Activated T-helper 2 cell treated with anti-CD3 and anti-CD28 coated beads, Interferon-gamma antibody, Interleukin-2, Interleukin-4, amounts not matched to agents 10 μg/mL and 5 μg/mL and 100 μg/mL, durations not matched to agents 14 hours and 24 hours and 36 hours (primary cell): ENCODE measurements around the gene KANK4. TPM values are rescaled to one million over a fixed set of nuclear protein-coding genes. Genes with fewer than 3 reads are reported as not detected.

ENCODE experiments used
- DNase-seq: peaks from one replicate; pipeline ENCODE4 v3.0.0; 2021; ENCODE audit warnings: low spot score
- H3K27ac Mint-ChIP-seq: one replicate; pipeline ENCODE4 v1.8.0; 2021; ENCODE audit warnings: mixed read lengths
- H3K27me3 Mint-ChIP-seq: one replicate; pipeline ENCODE4 v1.8.0; 2021; ENCODE audit warnings: low read depth, mixed read lengths
- H3K36me3 Mint-ChIP-seq: one replicate; pipeline ENCODE4 v1.8.0; 2021; ENCODE audit warnings: low read depth, mixed read lengths
- H3K4me1 Mint-ChIP-seq: one replicate; pipeline ENCODE4 v1.8.0; 2021; ENCODE audit warnings: low read depth, mixed read lengths
- H3K4me3 Mint-ChIP-seq: one replicate; pipeline ENCODE4 v1.8.0; 2021; ENCODE audit warnings: low read depth, mild to moderate bottlenecking, moderate library complexity, mixed read lengths
- H3K9me3 Mint-ChIP-seq: one replicate; pipeline ENCODE4 v1.8.0; 2021; ENCODE audit warnings: mixed read lengths
- intact Hi-C: fragments of 100-400 bp; cut with micrococcal nuclease; formaldehyde crosslinking; loops from one replicate; pipeline ENCODE4 v1.15.1; 2023
- total RNA-seq: library from RNA; stranded (reverse); gene quantifications from 2 replicates; pipeline ENCODE4 v1.2.3, GENCODE V29; 2022

The KANK4 gene
- total RNA-seq, 1 donor from 2014 or later, result not detected

DNA sequence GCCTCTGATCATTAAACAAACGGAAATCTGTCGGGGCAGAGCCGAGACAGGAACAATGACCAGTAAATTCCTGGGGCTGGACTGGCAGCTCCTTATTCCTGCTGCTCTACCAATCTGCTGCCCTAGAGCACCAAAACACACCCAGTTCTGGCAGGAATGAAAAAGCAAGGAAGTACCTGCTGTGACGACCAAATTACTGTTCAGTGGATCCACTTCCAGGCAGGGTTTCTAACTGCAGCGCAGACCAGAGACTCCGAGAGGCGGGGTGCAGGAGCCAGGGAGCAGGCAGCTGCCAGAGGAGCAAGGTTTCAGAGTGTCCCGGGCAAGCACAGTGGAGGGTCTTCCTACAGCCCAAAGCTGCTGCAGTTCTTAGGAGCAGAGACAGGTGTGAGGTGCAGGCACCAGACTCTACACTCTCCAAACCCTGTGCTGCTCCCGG lies 32.4 kb downstream of the KANK4 start:
- H3K4me1 Mint-ChIP-seq, result no peaks in the 10 kb centered on the region
- H3K4me3 Mint-ChIP-seq, result no peak overlapping the region
- peaks cover 10% of the 10 kb centered on the region for H3K27me3 Mint-ChIP-seq
- intact Hi-C loops, result no loop called here
- H3K36me3 Mint-ChIP-seq, result no peaks in the 10 kb centered on the region
- DNase-seq, result no peak
- no peak overlapping the region for H3K27ac Mint-ChIP-seq
- H3K9me3 Mint-ChIP-seq, result no peaks in the 10 kb centered on the region

DNA sequence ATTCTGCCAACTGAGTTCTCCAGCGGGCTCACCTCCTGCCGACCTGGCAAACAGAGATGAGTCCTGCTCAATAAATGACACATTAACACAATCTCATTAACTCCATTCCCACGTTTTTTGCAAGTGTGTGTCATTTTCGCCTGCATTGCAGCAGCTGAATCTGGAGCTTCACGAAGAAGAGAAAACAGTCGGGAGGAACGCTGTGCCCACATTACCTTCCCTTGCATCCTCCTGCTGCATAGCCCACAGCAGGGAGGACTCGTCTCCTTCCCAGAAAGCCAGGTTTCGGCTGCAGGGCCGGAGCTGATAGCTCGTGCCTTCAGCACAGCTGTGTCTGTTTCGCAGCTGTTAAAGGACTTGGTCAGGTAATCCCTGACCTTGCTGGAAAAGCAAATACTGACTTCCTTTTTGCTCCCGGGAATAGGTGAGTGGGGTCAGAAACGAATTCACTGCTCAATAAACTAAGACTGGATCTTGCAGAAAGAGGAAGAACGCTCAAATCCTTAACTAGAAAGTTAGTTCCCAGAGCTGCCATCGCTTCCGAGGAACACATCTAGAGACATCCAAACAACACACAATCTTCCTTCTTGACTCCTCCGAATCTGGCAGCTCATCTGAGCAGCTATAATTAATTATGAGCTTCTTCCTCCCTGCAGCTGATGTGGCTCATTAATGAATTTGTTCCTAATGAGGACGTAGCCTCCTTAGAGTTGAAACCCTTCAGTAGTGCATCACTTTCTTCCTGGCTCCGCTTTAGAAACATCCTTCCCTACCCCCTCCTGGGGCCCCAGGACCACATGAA lies 33.0 kb downstream of the KANK4 start:
- no peaks in the 10 kb centered on the region for H3K9me3 Mint-ChIP-seq
- no peak overlapping the region for H3K27ac Mint-ChIP-seq
- H3K27me3 Mint-ChIP-seq, result peaks cover 10% of the 10 kb centered on the region
- intact Hi-C loops, result no loop called here
- H3K4me1 Mint-ChIP-seq, result no peaks in the 10 kb centered on the region
- no peak for DNase-seq
- H3K36me3 Mint-ChIP-seq, result no peaks in the 10 kb centered on the region
- no peak overlapping the region for H3K4me3 Mint-ChIP-seq

DNA sequence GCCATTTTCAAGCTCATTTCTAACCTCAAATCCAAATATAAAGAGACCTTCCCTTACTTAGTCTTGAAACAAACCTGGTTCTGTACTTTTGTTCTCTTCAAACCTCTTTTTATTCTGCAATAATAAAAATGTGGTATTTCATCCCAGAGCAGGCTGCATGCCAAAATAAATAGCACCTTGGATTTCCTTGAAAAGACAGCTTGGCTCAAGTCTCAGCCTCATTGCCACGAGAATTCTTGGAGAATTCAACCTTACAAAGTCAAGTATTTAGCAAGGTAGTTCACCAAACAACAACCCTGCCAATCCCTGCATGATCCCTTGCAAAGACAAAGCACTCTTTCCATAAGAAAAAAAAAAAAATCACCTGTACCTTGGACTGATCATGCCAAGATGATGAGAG lies 33.8 kb downstream of the KANK4 start:
- Mint-ChIP-seq H3K9me3 (no peaks in the 10 kb centered on the region), H3K4me1 (no peaks in the 10 kb centered on the region), H3K27me3 (peaks cover 10% of the 10 kb centered on the region), H3K27ac (no peak overlapping the region), H3K36me3 (no peaks in the 10 kb centered on the region), H3K4me3 (no peak overlapping the region)
- DNase-seq, result no peak
- intact Hi-C loops, result no loop called here

DNA sequence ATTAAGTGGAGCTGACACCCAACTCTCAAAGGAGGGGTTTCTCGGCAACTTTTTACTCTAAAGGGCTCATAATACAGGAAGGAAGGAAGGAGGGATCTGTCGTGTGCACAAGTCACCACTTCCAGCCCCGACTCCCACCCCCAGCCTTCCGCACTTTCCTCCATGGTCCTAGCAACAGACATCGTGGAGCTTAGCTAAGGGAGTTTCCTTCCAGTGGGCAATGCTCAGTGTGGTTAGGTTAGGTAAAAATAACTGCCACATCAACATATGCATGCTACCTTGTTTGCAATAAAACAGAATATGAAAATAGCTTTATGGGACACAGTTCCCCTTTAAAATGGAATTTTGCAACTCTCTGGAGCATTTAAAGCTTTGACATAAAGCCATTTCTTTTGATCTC lies 35.2 kb downstream of the KANK4 start:
- intact Hi-C loops, result no loop called here
- H3K36me3 Mint-ChIP-seq, result no peaks in the 10 kb centered on the region
- no peak overlapping the region for H3K4me3 Mint-ChIP-seq
- no peaks in the 10 kb centered on the region for H3K4me1 Mint-ChIP-seq
- DNase-seq, result no peak
- H3K9me3 Mint-ChIP-seq, result no peaks in the 10 kb centered on the region
- no peak overlapping the region for H3K27ac Mint-ChIP-seq
- H3K27me3 Mint-ChIP-seq, result peaks cover 10% of the 10 kb centered on the region

DNA sequence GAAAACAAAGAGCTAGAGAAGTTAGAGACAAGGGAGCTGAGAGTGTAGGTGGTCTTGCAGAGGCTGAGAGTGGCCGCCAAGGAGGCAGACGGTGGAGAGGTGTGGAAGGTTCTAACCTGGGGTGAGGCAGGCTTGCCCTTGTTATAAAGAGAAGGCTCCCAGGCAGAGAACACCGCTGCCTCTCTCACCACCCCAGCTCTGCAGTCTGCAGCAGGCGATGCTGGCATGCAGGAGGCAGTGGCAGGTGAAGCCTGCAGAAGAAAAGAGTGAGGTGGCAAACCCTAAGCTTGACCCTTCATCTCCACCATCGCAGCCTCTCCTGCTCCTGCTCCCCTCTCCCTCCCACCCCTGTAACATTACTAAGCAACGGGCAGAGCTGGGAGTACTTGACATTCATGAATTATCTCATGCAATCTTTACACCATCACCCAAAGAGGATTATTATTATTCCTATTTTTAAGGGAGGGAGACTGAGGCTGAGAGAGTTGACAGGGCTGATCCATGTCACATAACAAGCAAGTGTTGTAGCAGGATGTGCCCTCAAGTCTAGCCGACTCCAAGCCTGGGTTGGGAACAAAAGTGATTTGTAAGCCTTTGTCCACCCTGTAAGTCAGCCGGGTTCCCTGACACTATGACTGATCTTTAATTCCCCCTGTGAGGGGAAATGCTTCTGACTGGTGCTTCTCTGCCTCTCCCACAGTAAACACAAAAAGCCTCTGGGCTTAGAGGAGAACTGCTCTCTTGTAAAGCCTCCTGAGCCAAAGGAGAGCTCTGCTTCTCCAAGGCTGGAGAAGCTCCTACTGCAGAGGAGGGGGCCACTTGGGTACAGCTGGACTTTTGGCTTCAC lies 36.1 kb downstream of the KANK4 start:
- no peaks in the 10 kb centered on the region for H3K36me3 Mint-ChIP-seq
- no peak overlapping the region for H3K4me3 Mint-ChIP-seq
- no peaks in the 10 kb centered on the region for H3K9me3 Mint-ChIP-seq
- intact Hi-C loops, result no loop called here
- H3K27me3 Mint-ChIP-seq, result peaks cover 10% of the 10 kb centered on the region
- H3K27ac Mint-ChIP-seq, result no peak overlapping the region
- DNase-seq, result no peak
- no peaks in the 10 kb centered on the region for H3K4me1 Mint-ChIP-seq

DNA sequence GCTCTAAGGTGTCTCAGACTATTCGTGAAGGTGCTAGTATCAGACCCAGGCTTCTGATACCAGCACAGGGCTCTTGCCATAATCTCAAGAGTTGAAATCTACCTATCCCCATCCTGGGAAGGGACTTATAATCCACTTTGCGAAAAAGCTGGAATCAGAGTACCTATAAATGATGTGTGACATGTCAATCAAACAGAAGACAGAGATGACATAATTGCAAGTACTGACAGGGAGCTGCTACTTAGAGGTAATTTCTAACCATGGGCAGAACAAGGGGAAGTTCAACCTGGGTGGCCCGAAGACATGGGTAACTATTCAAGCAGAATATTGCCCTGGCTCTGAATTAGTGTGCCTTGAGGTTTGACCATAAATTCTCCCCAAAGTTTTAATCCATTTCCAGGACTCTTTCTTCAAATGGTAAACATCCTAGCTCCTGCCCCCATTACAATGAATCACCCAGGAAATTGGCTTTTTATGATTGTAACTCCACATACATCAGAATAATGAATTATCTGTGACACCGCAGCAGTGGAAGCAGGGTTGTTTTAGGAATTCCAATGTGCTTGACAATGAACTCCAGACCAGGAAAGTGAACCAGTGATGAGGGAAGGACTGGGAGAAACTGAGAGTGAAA lies 37.2 kb downstream of the KANK4 start:
- Mint-ChIP-seq H3K4me3 (no peak overlapping the region), H3K27me3 (peaks cover 9% of the 10 kb centered on the region), H3K36me3 (no peaks in the 10 kb centered on the region), H3K4me1 (no peaks in the 10 kb centered on the region), H3K9me3 (peaks cover 3% of the 10 kb centered on the region), H3K27ac (no peak overlapping the region)
- intact Hi-C loops, result no loop called here
- DNase-seq, result no peak

DNA sequence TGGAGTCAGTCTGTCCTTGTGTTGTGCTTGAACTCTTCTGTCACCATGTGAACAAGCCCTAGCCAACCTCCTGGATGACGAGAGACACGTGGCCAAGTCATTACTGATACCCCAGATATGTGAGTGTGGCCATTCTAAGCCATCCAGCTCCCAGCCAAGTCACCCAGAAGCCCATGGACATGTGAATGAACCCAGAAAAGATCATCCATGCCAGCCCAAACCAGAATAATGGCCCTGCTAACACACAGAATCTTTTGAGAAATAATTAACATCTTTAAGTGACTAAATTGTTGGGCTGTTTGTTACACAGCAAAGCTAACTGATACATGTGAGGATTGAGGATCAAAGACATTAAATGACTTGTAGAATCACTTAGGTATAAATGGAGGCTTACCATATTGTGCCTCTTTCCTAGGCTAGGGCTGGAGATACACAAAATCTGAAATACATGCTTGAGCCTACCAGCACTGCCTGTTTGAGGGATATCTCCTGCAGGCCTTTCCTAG lies 38.2 kb downstream of the KANK4 start:
- H3K27me3 Mint-ChIP-seq, result peaks cover 9% of the 10 kb centered on the region
- H3K9me3 Mint-ChIP-seq, result peaks cover 3% of the 10 kb centered on the region
- H3K36me3 Mint-ChIP-seq, result no peaks in the 10 kb centered on the region
- no peak overlapping the region for H3K27ac Mint-ChIP-seq
- H3K4me1 Mint-ChIP-seq, result no peaks in the 10 kb centered on the region
- no peak overlapping the region for H3K4me3 Mint-ChIP-seq
- intact Hi-C loops, result no loop called here
- no peak for DNase-seq

DNA sequence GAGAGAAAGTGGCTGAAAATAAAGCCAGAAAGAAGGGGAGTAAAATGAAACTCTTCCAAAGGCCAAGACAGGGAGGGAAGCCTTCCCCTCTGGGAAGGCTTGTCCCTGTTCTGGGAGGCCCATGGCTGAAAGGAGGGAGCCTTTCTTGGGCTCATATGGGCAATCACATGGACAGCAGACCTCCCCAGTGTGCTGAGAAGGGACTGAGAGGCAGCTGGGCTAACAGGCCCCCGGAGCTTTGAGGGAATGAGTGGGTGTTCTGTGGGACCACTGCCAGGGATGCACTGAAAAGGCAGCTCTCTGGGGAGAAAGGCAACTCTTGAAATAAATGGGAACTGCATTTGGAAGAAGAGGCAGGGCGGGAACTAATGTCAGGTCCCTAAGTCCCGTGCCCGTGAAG lies 39.1 kb downstream of the KANK4 start:
- Mint-ChIP-seq H3K27ac (no peak overlapping the region), H3K27me3 (peaks cover 9% of the 10 kb centered on the region), H3K4me3 (no peak overlapping the region), H3K36me3 (no peaks in the 10 kb centered on the region), H3K9me3 (peaks cover 3% of the 10 kb centered on the region), H3K4me1 (no peaks in the 10 kb centered on the region)
- DNase-seq, result no peak
- intact Hi-C loops, result no loop called here

DNA sequence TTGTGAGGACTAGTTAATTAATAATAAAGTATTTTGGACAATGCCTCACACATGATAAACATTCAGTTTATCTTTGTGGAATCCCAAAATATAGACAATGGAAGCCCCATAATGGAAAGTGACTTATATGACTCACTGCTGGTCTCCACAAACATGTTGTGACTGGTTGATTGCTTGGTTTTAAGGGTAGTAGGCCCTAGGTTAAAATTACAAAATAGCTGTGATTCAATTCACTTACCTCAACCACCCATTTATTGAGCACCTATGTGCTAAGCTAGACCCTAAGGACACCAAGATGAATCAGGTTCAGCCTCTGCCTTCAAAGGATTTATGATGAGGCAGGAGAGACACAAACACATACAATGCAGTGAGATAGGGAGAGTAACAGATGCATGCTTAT lies 42.4 kb downstream of the KANK4 start:
- DNase-seq, result no peak
- H3K4me1 Mint-ChIP-seq, result peaks cover 8% of the 10 kb centered on the region
- peaks cover 3% of the 10 kb centered on the region for H3K9me3 Mint-ChIP-seq
- no peak overlapping the region for H3K4me3 Mint-ChIP-seq
- intact Hi-C loops, result no loop called here
- no peak overlapping the region for H3K27ac Mint-ChIP-seq
- peaks cover 3% of the 10 kb centered on the region for H3K27me3 Mint-ChIP-seq
- peaks cover 3% of the 10 kb centered on the region for H3K36me3 Mint-ChIP-seq

DNA sequence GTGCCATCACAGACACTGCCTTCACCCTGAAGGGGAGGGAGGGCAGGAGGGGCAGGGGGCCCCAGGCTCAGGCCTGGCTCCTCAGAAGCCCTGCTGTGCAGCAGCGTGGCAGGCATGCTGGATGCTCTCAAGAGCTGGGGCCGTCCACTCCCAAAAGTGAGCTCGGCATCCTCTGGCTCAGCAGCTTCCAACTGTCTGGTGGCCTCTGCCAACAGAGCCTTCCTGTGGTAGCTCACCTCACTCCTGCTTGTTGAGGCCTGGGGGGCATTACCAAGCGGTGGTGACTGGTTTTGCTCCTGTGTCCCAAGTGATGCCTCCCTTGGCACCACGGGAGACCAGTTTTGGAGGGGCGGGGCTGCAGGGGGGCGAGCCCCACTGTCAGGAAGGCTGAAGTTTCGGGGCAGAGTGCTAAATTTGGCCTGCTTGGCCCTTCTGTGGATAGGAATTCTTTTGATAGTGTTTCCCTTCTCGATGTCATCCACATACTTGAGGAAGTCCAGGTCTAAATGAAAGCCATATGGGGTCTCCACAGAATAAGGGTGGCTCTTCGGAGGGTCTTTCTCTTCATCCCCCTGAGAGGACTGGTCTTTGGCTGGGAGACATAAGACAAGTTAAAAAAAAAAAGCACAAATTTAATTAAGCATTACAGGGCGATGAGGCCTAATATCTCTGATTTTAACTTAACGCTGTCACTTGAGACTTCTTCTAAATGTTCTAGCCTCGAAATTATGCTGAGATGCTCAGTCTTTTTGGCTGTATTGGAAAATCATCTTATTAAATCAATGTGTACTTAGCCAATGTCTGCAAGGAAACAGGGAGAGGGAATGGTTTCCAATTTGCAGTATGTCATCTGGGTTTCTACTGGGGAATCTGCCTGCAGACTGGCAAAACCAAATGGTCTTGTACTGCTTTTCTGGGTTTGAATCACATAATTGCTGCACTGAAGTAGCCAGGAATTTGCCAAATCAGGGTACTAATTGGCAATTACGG lies 44.4 kb downstream of the KANK4 start:
- peaks cover 16% of the 10 kb centered on the region for H3K4me1 Mint-ChIP-seq
- H3K27me3 Mint-ChIP-seq, result peaks cover 3% of the 10 kb centered on the region
- no peak overlapping the region for H3K27ac Mint-ChIP-seq
- peaks cover 3% of the 10 kb centered on the region for H3K9me3 Mint-ChIP-seq
- H3K4me3 Mint-ChIP-seq, result no peak overlapping the region
- intact Hi-C loops, result no loop called here
- no peak for DNase-seq
- peaks cover 3% of the 10 kb centered on the region for H3K36me3 Mint-ChIP-seq

DNA sequence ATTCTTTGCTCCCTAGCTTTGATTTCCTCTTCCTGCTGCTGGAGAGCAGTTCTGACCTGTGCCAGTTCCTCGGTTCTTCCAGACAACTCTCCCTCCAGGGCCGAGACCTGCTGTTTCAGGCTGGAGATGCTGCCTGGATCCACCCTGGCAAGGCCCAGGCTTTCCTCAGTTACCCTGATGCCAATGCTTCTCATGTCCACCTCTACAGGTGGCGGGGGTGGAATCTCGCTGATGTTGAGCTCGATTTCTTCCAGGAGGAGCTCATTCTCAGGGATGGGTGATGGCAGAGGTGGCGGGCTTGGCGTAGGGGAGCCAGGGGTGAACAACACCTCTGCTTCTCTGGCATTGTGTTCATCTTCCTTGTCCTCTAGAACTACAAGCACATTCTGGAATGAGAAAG lies 45.3 kb downstream of the KANK4 start:
- H3K4me3 Mint-ChIP-seq, result no peak overlapping the region
- H3K27me3 Mint-ChIP-seq, result peaks cover 3% of the 10 kb centered on the region
- no peak for DNase-seq
- intact Hi-C loops, result no loop called here
- H3K4me1 Mint-ChIP-seq, result peaks cover 16% of the 10 kb centered on the region
- peaks cover 3% of the 10 kb centered on the region for H3K9me3 Mint-ChIP-seq
- H3K27ac Mint-ChIP-seq, result no peak overlapping the region
- peaks cover 3% of the 10 kb centered on the region for H3K36me3 Mint-ChIP-seq
